Measurements from ENCODE around the gene HOXC6. TPM values are rescaled to one million over a fixed set of nuclear protein-coding genes. Genes with fewer than 3 reads are reported as not detected.

The HOXC6 gene
- total and polyA plus RNA-seq, 2 donors (not counting 3 experiments of a cell fraction or from before 2014, with no cell fraction given): 0.58 to 0.72 TPM

DNA sequence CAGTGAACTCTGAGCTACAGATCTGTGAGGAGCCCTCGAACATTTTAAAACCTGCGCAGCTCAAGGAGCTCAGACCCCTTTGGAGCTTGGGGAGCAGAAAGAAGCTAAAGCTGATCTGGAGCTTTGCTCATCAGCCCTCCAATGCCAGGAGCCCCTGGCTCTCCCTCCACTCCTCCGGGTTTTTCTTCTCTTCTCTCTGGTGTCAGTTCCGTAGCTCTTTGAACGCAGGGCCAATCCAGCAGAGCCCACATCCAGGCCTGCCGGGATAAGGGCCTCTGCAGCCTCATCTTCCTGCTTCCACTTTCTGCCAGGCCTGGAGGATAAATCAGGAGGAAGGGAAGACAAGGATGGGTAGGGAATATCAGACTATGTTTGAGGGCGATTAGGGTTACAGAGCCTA, 31.4 kb downstream of the HOXC6 start:
- H3K36me3 ChIP-seq (ENCODE audit: control insufficient read depth in 2 of 2, extremely low read depth in 1 of 2, insufficient read depth in 2 of 2, low read length in 2 of 2): no peaks in the 10 kb centered on the region
- no peak overlapping the region for H3K27ac ChIP-seq (ENCODE audit: insufficient read depth, low read depth, low read length)
- POLR2A ChIA-PET: no interaction called here
- intact Hi-C loops (cut with micrococcal nuclease): no loop called here
- no peaks in the 10 kb centered on the region for H3K79me2 ChIP-seq (ENCODE audit: control insufficient read depth, insufficient read depth, low read length)
- H4K20me1 ChIP-seq (replicated peaks; ENCODE audit: control insufficient read depth, extremely low read depth, insufficient read depth, low read length): no peaks in the 10 kb centered on the region
- H3K9me1 ChIP-seq (replicated peaks; ENCODE audit: control insufficient read depth, extremely low read depth, insufficient read depth, low read length): no peaks in the 10 kb centered on the region
- peaks cover 61 to 66% of the 10 kb centered on the region in 2 experiments for H3K27me3 ChIP-seq (ENCODE audit: control insufficient read depth in 2 of 2, insufficient read depth in 2 of 2, low read length in 2 of 2)
- DNase-seq (ENCODE audit: low read depth, low spot score) (no peak), FAIRE-seq (no peak)
- dilution Hi-C loops (cut with MboI; ENCODE audit: extremely low pct_ligation_motif_present, low sequenced_read_pairs): no loop called here
- CTCF ChIA-PET: interaction anchor here (1.0 to 1.4 kb wide), 2 partner anchors 8 to 27 kb away, joined by 3 to 6 read pairs; no protein-coding TSS in a partner anchor
- no peak overlapping the region for H2AFZ ChIP-seq (ENCODE audit: low read depth, low read length)
- BruUV-seq (replicated peaks): no TSS peak
- H3K4me1 ChIP-seq (ENCODE audit: control insufficient read depth, extremely low read depth, insufficient read depth, low read length): no peaks in the 10 kb centered on the region
- no peaks in the 10 kb centered on the region for H3K9me3 ChIP-seq (replicated peaks; ENCODE audit: control insufficient read depth, insufficient read depth, low read length)
- H3K4me2 ChIP-seq (ENCODE audit: insufficient read depth, low read length): no peak overlapping the region
- TF ChIP-seq POLR2A (IDR thresholded peaks at IDR 0.05; ENCODE audit: low read depth, low read length) (no peak), GATA2 (IDR thresholded peaks at IDR 0.05; ENCODE audit: insufficient read depth, insufficient read length, low read depth, low read length) (no peak), EZH2 (IDR thresholded peaks at IDR 0.05; ENCODE audit: borderline replicate concordance, low read depth, low read length, severe bottlenecking) (no peak)
- TF ChIP-seq, protein P1, sequence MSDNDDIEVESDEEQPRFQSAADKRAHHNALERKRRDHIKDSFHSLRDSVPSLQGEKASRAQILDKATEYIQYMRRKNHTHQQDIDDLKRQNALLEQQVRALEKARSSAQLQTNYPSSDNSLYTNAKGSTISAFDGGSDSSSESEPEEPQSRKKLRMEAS (IDR thresholded peaks at IDR 0.05; ENCODE audit: insufficient read depth, insufficient read length): no peak
- H3K9ac ChIP-seq (replicated peaks; ENCODE audit: extremely low read depth, insufficient read depth, low read length): no peak overlapping the region
- H3K4me3 ChIP-seq (replicated peaks in 1 of 3; ENCODE audit: insufficient read depth in 1 of 3, low read depth in 1 of 3, low read length in 3 of 3): no peak overlapping the region

- dilution Hi-C loops (cut with MboI; ENCODE audit: extremely low pct_ligation_motif_present, low sequenced_read_pairs) (no loop called here), intact Hi-C loops (cut with micrococcal nuclease) (no loop called here)
- BruUV-seq (replicated peaks): no TSS peak
- Histone ChIP-seq H3K9ac (replicated peaks; ENCODE audit: extremely low read depth, insufficient read depth, low read length) (no peak overlapping the region), H3K4me3 (replicated peaks in 1 of 3; ENCODE audit: insufficient read depth in 1 of 3, low read depth in 1 of 3, low read length in 3 of 3) (no peak overlapping the region), H4K20me1 (replicated peaks; ENCODE audit: control insufficient read depth, extremely low read depth, insufficient read depth, low read length) (no peaks in the 10 kb centered on the region), H3K36me3 (ENCODE audit: control insufficient read depth in 2 of 2, extremely low read depth in 1 of 2, insufficient read depth in 2 of 2, low read length in 2 of 2) (no peaks in the 10 kb centered on the region), H3K27me3 (ENCODE audit: control insufficient read depth in 2 of 2, insufficient read depth in 2 of 2, low read length in 2 of 2) (peaks cover 57 to 65% of the 10 kb centered on the region in 2 experiments), H3K79me2 (ENCODE audit: control insufficient read depth, insufficient read depth, low read length) (no peaks in the 10 kb centered on the region), H3K27ac (ENCODE audit: insufficient read depth, low read depth, low read length) (no peak overlapping the region), H2AFZ (ENCODE audit: low read depth, low read length) (no peak overlapping the region), H3K9me1 (replicated peaks; ENCODE audit: control insufficient read depth, extremely low read depth, insufficient read depth, low read length) (no peaks in the 10 kb centered on the region), H3K4me1 (ENCODE audit: control insufficient read depth, extremely low read depth, insufficient read depth, low read length) (no peaks in the 10 kb centered on the region), H3K4me2 (ENCODE audit: insufficient read depth, low read length) (no peak overlapping the region), H3K9me3 (replicated peaks; ENCODE audit: control insufficient read depth, insufficient read depth, low read length) (no peaks in the 10 kb centered on the region)
- FAIRE-seq: no peak
- ChIA-PET CTCF (no interaction called here), POLR2A (no interaction called here)
- TF ChIP-seq CTCF (IDR thresholded peaks at IDR 0.05; ENCODE audit: extremely low read depth in 1 of 2, insufficient read depth in 1 of 2, low read depth in 1 of 2, low read length in 2 of 2) (no peak), JUN (IDR thresholded peaks at IDR 0.05; ENCODE audit: borderline replicate concordance, insufficient read depth, insufficient read length, low read depth) (no peak), EZH2 (IDR thresholded peaks at IDR 0.05; ENCODE audit: borderline replicate concordance, low read depth, low read length, severe bottlenecking) (no peak), GATA2 (IDR thresholded peaks at IDR 0.05; ENCODE audit: insufficient read depth, insufficient read length, low read depth, low read length) (no peak)
- no peak for DNase-seq (ENCODE audit: low read depth, low spot score)
These were observed 32.1 kb downstream of the HOXC6 start for GRCh38 chr12:54060174-54060974.
